Upper lobe of right lung (tissue), 1 donor: ENCODE measurements around the gene NDUFB2. TPM values are rescaled to one million over a fixed set of nuclear protein-coding genes. Genes with fewer than 3 reads are reported as not detected.
"Not testable (repeated sequence)": the region's sequence is repeated elsewhere in the genome, so short reads cannot be mapped to it uniquely, and the experiment has no call there.

Experiments used
- ATAC-seq: fragments of 200-7000 bp; cut with Tn5 transposase; one replicate; pipeline ENCODE4 v1.9.1; 2020; ENCODE audit warnings: mild to moderate bottlenecking, moderate library complexity
- DNase-seq: peaks from one replicate; pipeline ENCODE4 v3.0.0-alpha.2; 2020
- H3K27ac ChIP-seq: fragments of 200-600 bp; one replicate; pipeline ENCODE4 v1.8.0; 2022
- H3K27me3 ChIP-seq: fragments of 200-600 bp; one replicate; pipeline ENCODE4 v1.8.0; 2022; ENCODE audit warnings: mild to moderate bottlenecking
- H3K36me3 ChIP-seq: fragments of 200-600 bp; one replicate; pipeline ENCODE4 v1.8.0; 2022
- H3K4me1 ChIP-seq: fragments of 200-600 bp; one replicate; pipeline ENCODE4 v1.8.0; 2022
- H3K4me3 ChIP-seq: fragments of 200-600 bp; one replicate; pipeline ENCODE4 v1.8.0; 2022; ENCODE audit warnings: mild to moderate bottlenecking
- H3K9me3 ChIP-seq: fragments of 200-600 bp; one replicate; pipeline ENCODE4 v1.8.0; 2022
- intact Hi-C: fragments of 100-400 bp; cut with DNase I; formaldehyde crosslinking; loops from one replicate; pipeline ENCODE4 v1.11.0; 2022
- total RNA-seq: library from RNA; stranded (reverse); fragmentation: NEBNext Ultra II Directional; extraction: Animal tissue kit (Norgen Biotek cat#: 25700); gene quantifications from one replicate; pipeline ENCODE4 v1.2.1, GENCODE V29; 2021
- TF ChIP-seq, protein P1 (sequence below): fragments of 200-600 bp; IDR thresholded peaks from one replicate; pipeline ENCODE4 v1.8.0; 2022; ENCODE audit warnings: antibody characterized with exemption
- donor health status: DM: no; HTN: yes; CAD: no; lungs with severe emphysema.

NDUFB2 gene
- total RNA-seq, 1 donor from 2014 or later, result 160 TPM

DNA sequence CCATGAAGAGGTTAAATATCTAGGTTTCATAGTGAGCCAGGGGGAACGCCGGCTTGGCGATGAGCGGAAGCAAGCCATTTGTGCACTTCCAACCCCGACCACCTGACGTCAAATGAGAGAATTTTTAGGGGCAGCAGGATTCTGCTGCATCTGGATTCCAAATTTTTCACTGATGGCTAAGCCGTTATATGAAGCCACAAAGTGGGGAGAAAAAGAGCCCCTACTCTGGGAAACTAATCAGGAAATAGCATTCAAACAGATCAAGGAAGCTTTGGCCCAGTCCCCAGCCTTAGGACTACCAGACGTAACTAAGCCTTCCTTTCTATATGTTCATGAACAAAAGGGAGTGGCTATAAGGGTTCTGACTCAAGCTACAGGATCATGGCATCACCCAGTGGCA lies 36.7 kb upstream of the NDUFB2 start:
- peaks cover 14% of the 10 kb centered on the region for H3K4me1 ChIP-seq
- no peaks in the 10 kb centered on the region for H3K27me3 ChIP-seq
- intact Hi-C loops, result no loop called here
- TF ChIP-seq, protein P1, sequence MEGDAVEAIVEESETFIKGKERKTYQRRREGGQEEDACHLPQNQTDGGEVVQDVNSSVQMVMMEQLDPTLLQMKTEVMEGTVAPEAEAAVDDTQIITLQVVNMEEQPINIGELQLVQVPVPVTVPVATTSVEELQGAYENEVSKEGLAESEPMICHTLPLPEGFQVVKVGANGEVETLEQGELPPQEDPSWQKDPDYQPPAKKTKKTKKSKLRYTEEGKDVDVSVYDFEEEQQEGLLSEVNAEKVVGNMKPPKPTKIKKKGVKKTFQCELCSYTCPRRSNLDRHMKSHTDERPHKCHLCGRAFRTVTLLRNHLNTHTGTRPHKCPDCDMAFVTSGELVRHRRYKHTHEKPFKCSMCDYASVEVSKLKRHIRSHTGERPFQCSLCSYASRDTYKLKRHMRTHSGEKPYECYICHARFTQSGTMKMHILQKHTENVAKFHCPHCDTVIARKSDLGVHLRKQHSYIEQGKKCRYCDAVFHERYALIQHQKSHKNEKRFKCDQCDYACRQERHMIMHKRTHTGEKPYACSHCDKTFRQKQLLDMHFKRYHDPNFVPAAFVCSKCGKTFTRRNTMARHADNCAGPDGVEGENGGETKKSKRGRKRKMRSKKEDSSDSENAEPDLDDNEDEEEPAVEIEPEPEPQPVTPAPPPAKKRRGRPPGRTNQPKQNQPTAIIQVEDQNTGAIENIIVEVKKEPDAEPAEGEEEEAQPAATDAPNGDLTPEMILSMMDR, result no peak
- ATAC-seq (no peak), DNase-seq (no peak)
- H3K9me3 ChIP-seq, result no peaks in the 10 kb centered on the region
- no peak overlapping the region for H3K27ac ChIP-seq
- H3K4me3 ChIP-seq, result no peak overlapping the region
- no peaks in the 10 kb centered on the region for H3K36me3 ChIP-seq

DNA sequence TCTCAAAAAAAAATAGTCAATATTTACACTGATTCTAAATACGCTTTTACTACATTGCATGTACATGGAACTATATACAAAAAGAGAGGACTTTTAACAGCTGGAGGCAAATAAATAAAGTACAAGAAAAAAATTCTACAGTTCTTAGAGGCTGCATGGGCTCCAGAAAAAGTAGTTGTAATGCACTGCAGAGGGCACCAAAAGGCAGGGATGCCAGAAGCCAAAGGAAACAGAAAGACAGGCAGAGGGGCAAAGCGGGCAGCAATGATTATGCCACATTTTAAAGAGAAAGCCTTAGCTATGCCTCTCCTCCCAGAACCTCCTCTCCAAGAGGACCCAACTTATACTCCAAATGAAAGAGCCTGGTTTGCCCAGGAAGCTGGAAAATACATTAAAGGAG lies 35.4 kb upstream of the NDUFB2 start:
- TF ChIP-seq, protein P1, result no peak
- peaks cover 10% of the 10 kb centered on the region for H3K4me1 ChIP-seq
- H3K36me3 ChIP-seq, result no peaks in the 10 kb centered on the region
- ATAC-seq (no peak), DNase-seq (no peak)
- no peak overlapping the region for H3K4me3 ChIP-seq
- H3K9me3 ChIP-seq, result no peaks in the 10 kb centered on the region
- H3K27ac ChIP-seq, result no peak overlapping the region
- intact Hi-C loops, result no loop called here
- H3K27me3 ChIP-seq, result no peaks in the 10 kb centered on the region

DNA sequence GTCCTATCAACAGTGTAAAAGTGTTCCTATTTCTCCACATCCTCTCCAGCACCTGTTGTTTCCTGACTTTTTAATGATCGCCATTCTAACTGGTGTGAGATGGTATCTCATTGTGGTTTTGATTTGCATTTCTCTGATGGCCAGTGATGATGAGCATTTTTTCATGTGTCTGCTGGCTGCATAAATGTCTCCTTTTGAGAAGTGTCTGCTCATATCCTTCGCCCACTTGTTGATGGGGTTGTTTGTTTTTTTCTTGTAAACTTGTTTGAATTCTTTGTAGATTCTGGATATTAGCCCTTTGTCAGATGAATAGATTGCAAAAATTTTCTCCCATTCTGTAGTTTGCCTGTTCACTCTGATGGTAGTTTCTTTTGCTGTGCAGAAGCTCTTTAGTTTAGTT lies 33.6 kb upstream of the NDUFB2 start:
- H3K27me3 ChIP-seq, DNase-seq, H3K36me3 ChIP-seq, H3K9me3 ChIP-seq, H3K27ac ChIP-seq, H3K4me3 ChIP-seq, ATAC-seq, intact Hi-C loops, H3K4me1 ChIP-seq: not testable (repeated sequence)

DNA sequence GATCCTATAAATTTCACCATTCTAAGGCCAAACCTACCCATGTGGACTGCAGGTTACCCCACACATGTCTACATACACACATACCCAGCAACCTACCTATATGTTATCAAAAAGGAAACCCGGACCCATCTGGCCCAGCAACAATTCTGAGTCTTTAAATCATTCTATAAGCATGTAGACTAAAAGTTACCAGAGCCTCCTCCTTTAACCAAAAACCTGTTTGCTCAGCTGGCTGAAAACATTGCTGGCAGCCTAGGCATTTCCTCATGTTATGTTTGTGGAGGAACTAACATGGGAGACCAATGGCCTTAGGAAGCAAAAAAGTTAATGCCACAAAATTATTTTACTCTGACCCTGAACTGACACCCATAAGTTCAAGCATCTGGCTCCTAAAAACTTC lies 29.0 kb upstream of the NDUFB2 start:
- Histone ChIP-seq H3K27ac (no peak overlapping the region), H3K9me3 (no peaks in the 10 kb centered on the region), H3K36me3 (no peaks in the 10 kb centered on the region), H3K4me3 (no peak overlapping the region), H3K27me3 (no peaks in the 10 kb centered on the region), H3K4me1 (no peaks in the 10 kb centered on the region)
- TF ChIP-seq, protein P1, result no peak
- intact Hi-C loops, result no loop called here
- DNase-seq, result no peak
- no peak for ATAC-seq

DNA sequence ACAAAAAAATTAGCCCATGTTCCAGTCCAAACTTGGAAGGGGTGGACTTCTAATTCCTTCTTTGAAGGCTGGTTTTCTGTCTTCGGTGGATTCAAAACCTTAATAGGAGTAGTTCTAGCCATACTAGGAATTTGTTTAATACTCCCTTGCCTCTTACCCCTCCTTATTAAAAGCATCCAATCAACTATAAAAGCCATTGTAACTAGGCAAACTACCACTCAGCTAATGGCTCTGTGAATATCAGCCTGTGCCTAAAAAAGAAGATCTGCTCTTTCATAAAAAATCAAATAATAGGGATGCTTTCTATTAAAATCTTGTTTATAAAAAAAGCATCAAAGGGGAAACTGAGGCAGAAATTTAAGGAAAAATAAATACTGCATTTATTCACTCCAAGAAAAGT lies 27.9 kb upstream of the NDUFB2 start:
- DNase-seq (no peak), ATAC-seq (no peak)
- Histone ChIP-seq H3K36me3 (no peaks in the 10 kb centered on the region), H3K4me3 (no peak overlapping the region), H3K27me3 (no peaks in the 10 kb centered on the region), H3K9me3 (no peaks in the 10 kb centered on the region), H3K27ac (no peak overlapping the region), H3K4me1 (peaks cover under 1% of the 10 kb centered on the region)
- intact Hi-C loops, result no loop called here
- TF ChIP-seq, protein P1, result no peak

DNA sequence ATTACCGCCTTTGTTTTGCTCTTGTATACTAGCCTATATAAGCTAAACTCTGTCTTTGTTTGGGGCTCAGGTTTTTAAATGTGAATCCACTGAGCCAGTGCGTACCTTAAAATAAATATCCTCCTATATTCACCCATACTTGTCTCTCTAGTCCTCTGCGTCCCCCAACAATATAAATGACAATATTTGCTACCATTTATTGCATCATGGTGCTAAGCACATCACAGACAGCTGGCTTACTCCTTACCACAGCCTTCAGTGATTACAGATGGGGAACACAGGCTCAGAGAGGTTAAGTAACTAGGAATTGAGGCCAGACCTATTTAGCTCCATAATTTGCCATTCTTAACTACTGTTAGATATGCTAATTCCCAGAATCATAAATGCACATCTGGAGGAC lies 27.2 kb upstream of the NDUFB2 start:
- Histone ChIP-seq H3K4me3 (no peak overlapping the region), H3K27ac (no peak overlapping the region), H3K36me3 (no peaks in the 10 kb centered on the region), H3K27me3 (no peaks in the 10 kb centered on the region), H3K4me1 (peaks cover 8% of the 10 kb centered on the region), H3K9me3 (no peaks in the 10 kb centered on the region)
- no peak for ATAC-seq
- intact Hi-C loops, result no loop called here
- no peak for DNase-seq
- TF ChIP-seq, protein P1, result no peak

DNA sequence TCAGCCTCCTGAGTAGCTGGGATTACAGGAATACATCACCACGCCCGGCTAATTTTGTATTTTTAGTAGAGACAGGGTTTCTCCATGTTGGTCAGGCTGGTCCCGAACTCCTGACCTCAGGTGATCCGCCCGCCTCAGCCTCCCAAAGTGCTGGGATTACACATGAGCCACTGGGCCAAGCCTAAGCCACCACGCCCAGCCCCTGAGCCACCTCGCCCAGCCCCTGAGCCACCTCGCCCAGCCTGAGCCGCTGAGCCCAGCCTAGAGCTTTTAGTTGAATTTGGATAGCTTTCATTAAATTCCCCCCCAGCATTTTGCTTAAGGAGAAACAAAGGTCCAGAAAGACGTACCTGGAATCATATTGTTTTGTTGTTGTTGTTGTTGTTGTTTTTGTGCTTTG lies 26.6 kb upstream of the NDUFB2 start:
- peaks cover 12% of the 10 kb centered on the region for H3K4me1 ChIP-seq
- H3K9me3 ChIP-seq, H3K27me3 ChIP-seq, ATAC-seq, intact Hi-C loops, H3K36me3 ChIP-seq, H3K4me3 ChIP-seq, H3K27ac ChIP-seq: not testable (repeated sequence)
- peak; percentile 44 for DNase-seq
